Lower leg skin (tissue), 3 donors: ENCODE data around the gene BAD.

Experiments used
- POLR2A ChIP-seq, 2 donors: fragments of 450-650 bp; IDR thresholded peaks; one replicate each; pipeline ENCODE4 v1.6.1; 2016 to 2017; ENCODE audit warnings: antibody characterized with exemption in 2 of 2, mild to moderate bottlenecking in 1 of 2, moderate library complexity in 1 of 2
- TF ChIP-seq, protein P1 (sequence below), 3 donors: fragments of 450-650 bp; IDR thresholded peaks; one replicate each; pipeline ENCODE4 v1.5.1; 2016; ENCODE audit warnings: antibody characterized with exemption in 3 of 3, mild to moderate bottlenecking in 3 of 3, moderate library complexity in 2 of 3

DNA sequence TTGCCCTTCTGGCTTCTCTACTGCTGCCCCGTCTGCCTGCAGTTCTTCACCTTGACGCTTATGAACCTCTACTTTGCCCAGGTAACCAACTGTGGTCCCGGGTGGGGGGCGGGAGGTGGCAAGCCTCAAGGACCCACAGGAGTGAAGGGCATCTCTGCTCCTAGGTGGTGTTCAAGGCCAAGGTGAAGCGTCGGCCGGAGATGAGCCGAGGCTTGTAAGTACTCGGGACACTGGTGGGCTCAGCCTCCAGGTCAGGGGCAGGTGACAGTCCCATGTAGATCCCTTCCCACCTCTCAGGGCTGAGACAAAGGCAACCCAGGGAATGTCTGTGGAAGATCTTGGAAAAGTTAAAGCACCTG, 2.3 kb upstream of the BAD start:
- TF ChIP-seq POLR2A (IDR thresholded peaks at IDR 0.05) = no peak
- TF ChIP-seq, protein P1, sequence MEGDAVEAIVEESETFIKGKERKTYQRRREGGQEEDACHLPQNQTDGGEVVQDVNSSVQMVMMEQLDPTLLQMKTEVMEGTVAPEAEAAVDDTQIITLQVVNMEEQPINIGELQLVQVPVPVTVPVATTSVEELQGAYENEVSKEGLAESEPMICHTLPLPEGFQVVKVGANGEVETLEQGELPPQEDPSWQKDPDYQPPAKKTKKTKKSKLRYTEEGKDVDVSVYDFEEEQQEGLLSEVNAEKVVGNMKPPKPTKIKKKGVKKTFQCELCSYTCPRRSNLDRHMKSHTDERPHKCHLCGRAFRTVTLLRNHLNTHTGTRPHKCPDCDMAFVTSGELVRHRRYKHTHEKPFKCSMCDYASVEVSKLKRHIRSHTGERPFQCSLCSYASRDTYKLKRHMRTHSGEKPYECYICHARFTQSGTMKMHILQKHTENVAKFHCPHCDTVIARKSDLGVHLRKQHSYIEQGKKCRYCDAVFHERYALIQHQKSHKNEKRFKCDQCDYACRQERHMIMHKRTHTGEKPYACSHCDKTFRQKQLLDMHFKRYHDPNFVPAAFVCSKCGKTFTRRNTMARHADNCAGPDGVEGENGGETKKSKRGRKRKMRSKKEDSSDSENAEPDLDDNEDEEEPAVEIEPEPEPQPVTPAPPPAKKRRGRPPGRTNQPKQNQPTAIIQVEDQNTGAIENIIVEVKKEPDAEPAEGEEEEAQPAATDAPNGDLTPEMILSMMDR (IDR thresholded peaks at IDR 0.05) = no peak
